ENCODE data around the gene CCDC184. TPM values are rescaled to one million over a fixed set of nuclear protein-coding genes. Genes with fewer than 3 reads are reported as not detected.

CCDC184 gene
- total RNA-seq, 2 experiments from 2014 or later = 0.32 to 0.63 TPM

Other genes with a start within 250 kb of the CCDC184 start
- gene TMEM106C, start 220.0 kb upstream of the CCDC184 start, total RNA-seq = 100 to 1,000 TPM; 162 to 174 TPM
- under 1 TPM in 1 of 2 experiments, not detected in 1; 0.33 TPM for gene COL2A1, start 179.2 kb upstream of the CCDC184 start, total RNA-seq
- 10 to 100 TPM; 41.3 to 54.8 TPM for gene SENP1, start 77.6 kb upstream of the CCDC184 start, total RNA-seq
- 10 to 100 TPM; 25.0 to 28.3 TPM for gene PFKM, start 64.3 kb upstream of the CCDC184 start, total RNA-seq
- gene ASB8, start 26.1 kb upstream of the CCDC184 start, total RNA-seq = 10 to 100 TPM; 40.2 to 43.1 TPM
- not detected for gene OR10AD1, start 19.6 kb downstream of the CCDC184 start, total RNA-seq
- 10 to 100 TPM; 12.6 to 16.2 TPM for gene ZNF641, start 167.3 kb downstream of the CCDC184 start, total RNA-seq

Measured in activated CD8-positive, alpha-beta memory T cell treated with anti-CD3 and anti-CD28 coated beads, Interleukin-2, amount 10 ng/mL, durations not matched to agents 7 days and 5 days (primary cell).